HG03378 (cell line): ENCODE measurements around the gene CENPS.
"Not testable (repeated sequence)": the region's sequence is repeated elsewhere in the genome, so short reads cannot be mapped to it uniquely, and the experiment has no call there.

Experiments
- ATAC-seq: cut with Tn5 transposase; IDR thresholded peaks from one replicate; pipeline ENCODE4 v1.9.1; 2021; ENCODE audit warnings: mild to moderate bottlenecking, moderate library complexity; ENCODE audit not compliant: unreplicated experiment

CENPS gene

DNA sequence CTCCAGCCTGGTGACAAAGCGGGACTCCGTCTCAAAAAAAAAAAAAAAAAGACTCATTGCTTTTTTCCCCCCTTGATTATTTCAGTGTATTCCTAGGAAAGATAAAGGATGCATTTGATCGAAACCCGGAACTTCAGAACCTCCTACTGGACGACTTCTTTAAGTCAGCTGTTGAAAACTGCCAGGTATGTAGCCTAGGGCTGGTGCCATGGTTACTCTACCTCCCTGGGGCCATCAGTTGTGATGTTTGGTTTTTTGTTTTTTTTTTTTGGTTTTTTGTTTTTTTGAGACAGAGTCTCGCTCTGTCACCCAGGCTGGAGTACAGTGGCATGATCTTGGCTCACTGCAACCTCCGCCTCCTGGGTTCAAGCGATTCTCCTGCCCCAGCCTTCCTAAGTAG lies 11.5 kb upstream of the CENPS start:
- not testable (repeated sequence) for ATAC-seq

DNA sequence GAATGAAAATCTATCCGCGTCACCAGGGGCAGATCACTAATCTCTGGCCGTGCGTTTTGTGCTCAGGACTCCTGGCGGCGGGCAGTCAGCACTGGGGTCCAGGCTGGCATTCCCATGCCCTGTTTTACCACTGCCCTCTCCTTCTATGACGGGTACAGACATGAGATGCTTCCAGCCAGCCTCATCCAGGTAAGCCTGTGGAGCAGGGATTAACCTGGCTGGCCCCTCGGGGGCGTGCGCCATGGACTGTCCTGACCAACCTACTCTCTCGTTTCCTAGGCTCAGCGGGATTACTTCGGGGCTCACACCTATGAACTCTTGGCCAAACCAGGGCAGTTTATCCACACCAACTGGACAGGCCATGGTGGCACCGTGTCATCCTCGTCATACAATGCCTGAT lies 10.9 kb upstream of the CENPS start:
- ATAC-seq: no peak

DNA sequence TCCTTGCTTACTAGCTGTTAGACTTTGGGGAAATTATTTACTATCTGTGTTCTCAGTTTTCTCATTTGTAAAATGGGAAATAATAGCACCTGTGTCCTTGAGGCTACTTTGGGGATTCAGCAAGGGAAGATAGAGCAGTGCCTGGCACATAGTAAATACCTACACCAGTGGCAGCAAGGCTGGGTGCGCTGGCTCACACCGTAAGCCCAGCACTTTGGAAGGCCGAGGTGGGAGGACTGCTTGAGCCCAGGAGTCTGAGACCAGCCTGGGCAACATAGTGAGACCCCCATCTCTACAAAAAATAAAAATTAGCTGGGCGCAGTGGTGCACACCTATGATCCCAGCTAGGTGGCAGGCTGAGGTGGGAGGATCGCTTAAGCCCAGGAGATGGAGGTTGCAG lies 8.6 kb upstream of the CENPS start:
- no peak for ATAC-seq

- no peak for ATAC-seq
Observed at GRCh38 chr1:10424034-10424433, 6.2 kb upstream of the CENPS start.

DNA sequence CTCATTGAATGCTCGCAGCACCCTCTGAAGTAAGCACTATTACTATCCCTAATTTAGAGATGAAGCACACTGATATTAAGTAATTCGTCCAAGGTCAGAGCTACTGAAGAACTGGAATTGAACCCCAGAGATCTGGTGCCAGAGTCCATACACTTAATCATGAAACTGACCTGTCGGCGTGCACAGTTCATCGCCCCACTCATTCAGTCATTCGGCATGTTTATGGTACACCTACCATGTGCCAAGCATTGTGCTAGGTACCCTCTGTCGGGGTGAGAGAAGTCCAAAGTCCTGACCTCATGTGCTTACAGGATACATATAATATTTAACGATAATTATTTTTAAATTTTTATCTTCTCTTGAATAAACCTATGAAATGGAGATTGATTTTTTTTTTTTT lies 5.6 kb upstream of the CENPS start:
- ATAC-seq: no peak

DNA sequence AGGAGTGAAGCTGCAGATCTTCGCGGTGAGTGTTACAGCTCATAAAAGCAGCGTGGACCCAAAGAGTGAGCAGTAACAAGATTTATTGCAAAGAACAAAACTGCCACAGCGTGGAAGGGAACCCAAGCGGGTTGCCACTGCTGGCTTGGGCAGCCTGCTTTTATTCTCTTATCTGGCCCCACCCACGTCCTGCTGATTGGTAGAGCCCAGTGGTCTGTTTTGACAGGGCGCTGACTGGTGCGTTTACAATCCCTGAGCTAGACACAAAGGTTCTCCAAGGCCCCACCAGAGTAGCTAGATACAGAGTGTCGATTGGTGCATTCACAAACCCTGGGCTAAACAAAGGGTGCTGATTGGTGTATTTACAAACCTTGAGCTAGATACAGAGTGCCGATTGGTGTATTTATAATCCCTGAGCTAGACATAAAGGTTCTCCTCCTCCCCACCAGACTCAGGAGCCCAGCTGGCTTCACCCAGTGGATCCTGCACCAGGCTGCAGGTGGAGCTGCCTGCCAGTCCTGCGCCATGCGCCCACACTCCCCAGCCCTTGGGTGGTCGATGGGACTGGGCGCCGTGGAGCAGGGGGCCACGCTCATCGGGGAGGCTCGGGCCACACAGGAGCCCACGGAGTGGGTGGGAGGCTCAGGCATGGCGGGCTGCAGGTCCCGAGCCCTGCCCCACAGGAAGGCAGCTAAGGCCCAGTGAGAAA lies 4.3 kb upstream of the CENPS start:
- not testable (repeated sequence) for ATAC-seq

- ATAC-seq: not testable (repeated sequence)
Observed at GRCh38 chr1:10426535-10426848, 3.7 kb upstream of the CENPS start.

- ATAC-seq: no peak
Observed at GRCh38 chr1:10428984-10429383, 1.2 kb upstream of the CENPS start.

- peak; percentile 29 for ATAC-seq
Observed at GRCh38 chr1:10429868-10430215, 391 bp upstream of the CENPS start.

DNA sequence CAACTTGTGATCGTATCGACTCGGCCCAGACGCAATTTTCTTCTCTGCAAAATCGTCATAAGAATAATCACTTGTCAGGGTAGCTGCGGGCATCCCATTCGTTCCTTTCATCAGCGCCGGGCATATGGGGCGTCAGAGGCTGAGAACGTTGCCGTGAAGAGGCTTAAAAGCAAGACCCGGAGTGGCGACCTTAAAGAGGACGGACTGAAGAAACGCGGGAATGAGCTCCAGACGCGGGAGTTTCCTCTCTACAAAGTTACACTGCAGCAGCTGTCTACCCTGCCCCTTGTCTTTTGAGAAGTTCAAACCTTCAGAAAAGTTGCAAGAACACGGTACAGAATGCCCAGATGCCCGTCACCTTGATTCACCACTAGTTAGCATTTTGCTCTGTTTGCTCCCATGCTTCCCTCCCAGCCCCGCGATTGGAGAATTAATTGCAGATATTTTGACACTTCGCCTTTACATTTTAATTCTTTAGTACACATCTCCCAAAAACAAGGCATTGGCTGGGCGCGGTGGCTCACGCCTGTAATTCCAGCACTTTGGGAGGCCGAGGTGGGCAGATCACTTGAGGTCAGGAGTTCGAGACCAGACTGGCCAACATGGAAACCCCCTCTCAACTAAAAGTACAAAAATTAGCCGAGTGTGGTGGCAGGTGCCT lies 967 bp downstream of the CENPS start:
- ATAC-seq: no peak

- no peak for ATAC-seq
Observed at GRCh38 chr1:10432910-10433700, 2.9 kb downstream of the CENPS start.

GRCh38 chr1:10433790-10434189 lies 3.6 kb downstream of the CENPS start:
- no peak for ATAC-seq

GRCh38 chr1:10434590-10434989 lies 4.4 kb downstream of the CENPS start:
- ATAC-seq: no peak

DNA sequence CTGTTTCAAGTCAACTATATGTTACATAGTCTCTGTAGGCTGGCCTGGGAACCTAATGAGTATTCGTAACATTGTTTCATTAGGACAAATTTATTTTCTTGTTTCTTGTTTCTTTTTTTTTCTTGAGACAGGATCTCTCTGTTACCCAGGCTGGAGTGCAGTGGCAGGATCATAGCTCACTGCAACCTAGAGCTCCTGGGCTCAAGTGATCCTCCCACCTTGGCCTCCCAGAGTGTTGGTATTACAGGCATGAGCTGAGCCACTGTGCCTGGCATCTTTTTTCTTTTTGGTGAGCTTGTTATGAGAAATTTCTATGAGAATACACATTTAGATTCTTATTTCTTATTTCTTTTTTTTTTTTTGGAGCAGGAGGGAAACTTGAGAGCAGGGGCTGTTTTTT lies 6.8 kb downstream of the CENPS start:
- no peak for ATAC-seq

DNA sequence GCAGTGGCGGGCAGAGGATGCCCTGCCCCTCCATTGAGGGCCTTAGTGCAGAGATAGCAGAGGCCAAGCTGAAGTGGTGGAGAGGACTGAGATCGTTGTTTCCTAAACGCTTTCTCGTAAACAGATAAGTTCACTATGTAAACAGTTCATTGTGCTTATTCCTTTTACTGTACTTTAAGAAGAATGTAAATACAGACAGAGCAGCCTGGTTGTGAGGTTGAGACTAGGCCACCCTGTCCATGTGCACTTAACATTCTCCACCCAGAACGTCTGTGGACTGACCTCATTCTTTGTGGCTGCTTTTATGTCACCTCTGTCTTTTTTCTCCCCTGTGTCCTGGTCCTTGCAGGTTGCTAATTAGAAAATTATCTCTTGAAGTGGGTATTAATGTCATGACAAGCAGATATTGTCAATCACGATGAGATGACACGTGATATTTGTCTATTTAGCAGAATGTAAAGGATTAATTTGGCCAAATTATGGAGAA lies 8.5 kb downstream of the CENPS start:
- no peak for ATAC-seq

DNA sequence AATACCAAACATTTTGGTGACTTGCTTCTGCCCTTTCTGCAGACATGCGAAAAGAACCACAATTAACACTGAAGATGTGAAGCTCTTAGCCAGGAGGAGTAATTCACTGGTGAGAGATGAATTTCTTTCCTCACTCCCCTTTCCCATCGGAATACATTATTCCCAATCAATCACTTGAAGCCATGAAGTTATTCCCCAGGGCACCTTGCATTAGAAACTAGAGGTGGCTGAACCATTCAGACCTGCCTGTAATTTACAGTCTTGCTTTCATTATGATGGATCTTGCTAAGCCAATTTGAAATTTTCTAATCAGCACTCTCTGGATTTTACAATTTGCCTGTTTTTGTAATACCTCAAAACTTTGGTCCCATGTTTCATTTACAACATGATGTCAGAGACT lies 10.1 kb downstream of the CENPS start:
- no peak for ATAC-seq

- no peak for ATAC-seq
Observed at GRCh38 chr1:10440794-10441193, 10.6 kb downstream of the CENPS start.

DNA sequence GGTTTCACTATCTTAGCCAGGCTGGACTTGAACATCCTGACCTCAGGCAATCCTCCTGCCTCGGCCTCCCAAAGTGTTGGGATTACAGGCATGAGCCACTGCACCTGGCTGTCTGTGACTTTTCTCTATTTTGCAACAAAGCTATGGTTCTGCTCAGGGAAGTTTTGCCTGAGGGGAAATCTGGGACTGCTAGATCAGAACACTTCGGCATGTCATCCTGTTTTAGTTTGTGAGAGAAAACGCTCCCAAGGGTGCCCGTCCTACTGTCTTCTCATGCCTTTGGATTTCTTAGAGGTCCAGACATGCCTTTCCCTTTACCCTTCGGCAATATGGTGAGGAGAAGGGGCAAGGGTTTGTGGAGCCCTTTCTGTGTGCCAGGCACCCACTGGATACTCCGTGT lies 14.0 kb downstream of the CENPS start:
- no peak for ATAC-seq

GRCh38 chr1:10444795-10445397 lies 14.7 kb downstream of the CENPS start:
- ATAC-seq: no peak

- no peak for ATAC-seq
Observed at GRCh38 chr1:10446790-10447422, 16.7 kb downstream of the CENPS start.

DNA sequence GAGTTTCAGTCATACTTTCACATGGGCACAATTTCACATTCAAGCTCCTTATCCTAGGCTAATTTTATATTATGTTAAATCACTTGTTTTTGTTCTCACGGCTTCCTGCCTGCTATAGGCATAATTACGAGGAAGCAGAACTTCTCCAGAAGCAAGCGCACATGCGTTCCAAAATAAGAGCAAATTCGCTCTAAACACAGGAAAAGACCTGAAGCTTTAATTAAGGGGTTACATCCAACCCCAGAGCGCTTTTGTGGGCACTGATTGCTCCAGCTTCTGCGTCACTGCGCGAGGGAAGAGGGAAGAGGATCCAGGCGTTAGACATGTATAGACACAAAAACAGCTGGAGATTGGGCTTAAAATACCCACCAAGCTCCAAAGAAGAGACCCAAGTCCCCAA lies 19.5 kb downstream of the CENPS start, which contains the start of gene CORT:
TSS of gene CORT (plus strand) at position 281 of the 400 bp plus-strand sequence. CDS start 193 bp downstream, outside the sequence.
- no peak for ATAC-seq
